HG03442 (cell line): Measurements from ENCODE around the gene ARHGEF17.
A peak's percentile ranks its signal among the peaks of the same experiment; 100 is the strongest.
"Not testable (repeated sequence)": the region's sequence is repeated elsewhere in the genome, so short reads cannot be mapped to it uniquely, and the experiment has no call there.

Source experiments
- ATAC-seq: cut with Tn5 transposase; IDR thresholded peaks from one replicate; pipeline ENCODE4 v1.9.1; 2021; ENCODE audit warnings: mild to moderate bottlenecking, moderate library complexity; ENCODE audit not compliant: unreplicated experiment

ARHGEF17 gene, protein sequence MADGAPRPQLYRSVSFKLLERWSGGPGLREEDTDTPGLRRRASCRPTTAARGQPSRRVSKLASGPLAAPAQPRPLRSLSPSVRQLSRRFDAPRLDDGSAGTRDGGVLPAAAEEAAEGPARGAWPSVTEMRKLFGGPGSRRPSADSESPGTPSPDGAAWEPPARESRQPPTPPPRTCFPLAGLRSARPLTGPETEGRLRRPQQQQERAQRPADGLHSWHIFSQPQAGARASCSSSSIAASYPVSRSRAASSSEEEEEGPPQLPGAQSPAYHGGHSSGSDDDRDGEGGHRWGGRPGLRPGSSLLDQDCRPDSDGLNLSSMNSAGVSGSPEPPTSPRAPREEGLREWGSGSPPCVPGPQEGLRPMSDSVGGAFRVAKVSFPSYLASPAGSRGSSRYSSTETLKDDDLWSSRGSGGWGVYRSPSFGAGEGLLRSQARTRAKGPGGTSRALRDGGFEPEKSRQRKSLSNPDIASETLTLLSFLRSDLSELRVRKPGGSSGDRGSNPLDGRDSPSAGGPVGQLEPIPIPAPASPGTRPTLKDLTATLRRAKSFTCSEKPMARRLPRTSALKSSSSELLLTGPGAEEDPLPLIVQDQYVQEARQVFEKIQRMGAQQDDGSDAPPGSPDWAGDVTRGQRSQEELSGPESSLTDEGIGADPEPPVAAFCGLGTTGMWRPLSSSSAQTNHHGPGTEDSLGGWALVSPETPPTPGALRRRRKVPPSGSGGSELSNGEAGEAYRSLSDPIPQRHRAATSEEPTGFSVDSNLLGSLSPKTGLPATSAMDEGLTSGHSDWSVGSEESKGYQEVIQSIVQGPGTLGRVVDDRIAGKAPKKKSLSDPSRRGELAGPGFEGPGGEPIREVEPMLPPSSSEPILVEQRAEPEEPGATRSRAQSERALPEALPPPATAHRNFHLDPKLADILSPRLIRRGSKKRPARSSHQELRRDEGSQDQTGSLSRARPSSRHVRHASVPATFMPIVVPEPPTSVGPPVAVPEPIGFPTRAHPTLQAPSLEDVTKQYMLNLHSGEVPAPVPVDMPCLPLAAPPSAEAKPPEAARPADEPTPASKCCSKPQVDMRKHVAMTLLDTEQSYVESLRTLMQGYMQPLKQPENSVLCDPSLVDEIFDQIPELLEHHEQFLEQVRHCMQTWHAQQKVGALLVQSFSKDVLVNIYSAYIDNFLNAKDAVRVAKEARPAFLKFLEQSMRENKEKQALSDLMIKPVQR (N-terminal part only)

DNA sequence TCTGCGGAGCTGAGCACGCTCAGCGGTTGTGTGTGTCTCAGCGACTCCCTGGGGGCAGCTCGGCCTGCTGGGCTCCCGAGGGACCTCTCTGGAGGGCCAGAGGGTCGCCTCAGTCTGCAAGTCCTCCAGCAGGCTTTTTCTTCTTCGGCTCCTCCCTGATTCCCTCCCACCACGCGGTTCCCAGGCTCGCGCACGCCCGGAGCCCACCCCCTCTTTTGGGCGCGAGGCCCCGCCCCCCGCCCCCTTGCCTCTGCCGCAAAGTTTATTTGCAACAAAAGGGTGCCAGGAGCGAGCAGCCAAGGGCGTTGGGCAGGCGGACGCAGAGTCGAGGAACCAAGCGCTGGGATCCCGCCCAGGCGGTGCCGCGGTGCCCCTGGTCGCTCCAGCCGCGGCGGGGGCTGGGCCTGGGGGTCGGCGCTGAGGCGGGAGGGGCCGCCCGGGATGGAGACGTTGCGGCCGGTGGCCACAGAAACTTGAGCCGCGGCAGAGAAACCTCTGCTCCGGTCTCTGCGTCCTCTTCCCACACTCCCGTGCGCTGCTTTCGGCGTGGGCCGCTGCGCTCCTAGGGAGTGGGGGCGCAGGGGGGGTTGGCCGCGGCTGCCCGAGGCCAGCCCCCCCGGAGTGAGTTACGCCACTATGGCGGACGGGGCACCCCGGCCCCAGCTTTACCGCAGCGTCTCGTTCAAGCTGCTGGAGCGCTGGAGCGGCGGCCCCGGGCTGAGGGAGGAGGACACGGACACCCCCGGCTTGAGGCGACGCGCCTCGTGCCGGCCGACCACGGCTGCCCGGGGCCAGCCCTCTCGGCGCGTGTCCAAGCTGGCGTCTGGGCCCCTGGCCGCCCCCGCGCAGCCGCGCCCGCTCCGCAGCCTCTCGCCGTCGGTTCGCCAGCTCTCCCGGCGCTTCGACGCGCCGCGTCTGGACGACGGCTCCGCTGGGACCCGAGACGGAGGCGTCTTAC is at the start of gene ARHGEF17:
ARHGEF17 (plus strand) TSS at position 274 of the 958 bp plus-strand sequence; CDS start at position 637, 363 bp downstream.
- peak; percentile 27 for ATAC-seq

DNA sequence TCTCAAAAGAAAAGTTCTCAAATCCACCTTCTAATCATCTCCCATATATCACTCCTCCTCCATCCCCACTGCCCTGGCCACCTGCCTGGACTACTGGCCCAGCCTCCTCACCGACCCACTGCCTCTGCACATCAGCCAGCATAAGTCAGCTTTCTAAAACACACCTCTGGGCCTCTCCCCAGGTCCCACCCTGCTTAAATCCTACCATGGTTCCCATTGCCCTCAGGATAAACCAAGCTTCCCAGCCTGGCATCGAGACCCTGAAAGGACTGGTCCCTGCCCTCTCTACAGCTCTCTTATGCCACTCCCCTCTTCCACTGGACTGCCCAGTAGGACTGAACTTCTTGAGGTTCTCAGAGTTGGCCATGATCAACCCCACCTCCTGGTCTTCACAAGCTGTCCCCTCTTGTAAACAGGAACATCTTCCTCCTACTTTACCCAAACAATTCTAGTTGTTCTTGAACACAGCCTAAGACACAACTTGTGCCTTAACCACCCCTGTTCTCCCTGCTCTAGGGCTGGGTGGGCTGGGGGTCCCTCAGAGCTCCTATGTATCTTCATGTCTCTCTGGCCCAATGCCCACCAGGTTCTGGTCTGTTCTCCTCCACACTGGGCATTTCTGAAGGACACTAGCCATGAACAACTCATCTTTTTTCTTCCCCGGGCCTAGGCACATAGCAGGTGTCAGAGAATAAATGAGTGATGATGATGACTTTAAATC is 48.5 kb upstream of the ARHGEF17 start:
- no peak for ATAC-seq

DNA sequence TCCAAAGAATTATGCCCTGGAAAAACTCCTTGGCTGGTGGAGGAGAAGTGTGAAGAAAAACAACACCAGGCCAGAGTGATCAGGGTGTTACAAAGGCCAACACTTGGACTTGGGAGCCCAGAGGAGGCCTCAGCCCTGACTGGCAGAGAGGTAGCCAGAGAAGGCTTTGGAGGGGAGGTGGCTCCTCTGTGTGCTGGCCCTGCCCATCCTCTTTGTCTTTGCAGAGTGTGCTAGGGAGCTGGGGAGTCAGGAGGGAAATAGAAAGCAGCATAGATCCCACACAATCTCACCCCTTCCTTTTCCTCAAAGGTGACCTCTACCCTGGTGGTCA is 48.0 kb upstream of the ARHGEF17 start:
- ATAC-seq, result no peak

DNA sequence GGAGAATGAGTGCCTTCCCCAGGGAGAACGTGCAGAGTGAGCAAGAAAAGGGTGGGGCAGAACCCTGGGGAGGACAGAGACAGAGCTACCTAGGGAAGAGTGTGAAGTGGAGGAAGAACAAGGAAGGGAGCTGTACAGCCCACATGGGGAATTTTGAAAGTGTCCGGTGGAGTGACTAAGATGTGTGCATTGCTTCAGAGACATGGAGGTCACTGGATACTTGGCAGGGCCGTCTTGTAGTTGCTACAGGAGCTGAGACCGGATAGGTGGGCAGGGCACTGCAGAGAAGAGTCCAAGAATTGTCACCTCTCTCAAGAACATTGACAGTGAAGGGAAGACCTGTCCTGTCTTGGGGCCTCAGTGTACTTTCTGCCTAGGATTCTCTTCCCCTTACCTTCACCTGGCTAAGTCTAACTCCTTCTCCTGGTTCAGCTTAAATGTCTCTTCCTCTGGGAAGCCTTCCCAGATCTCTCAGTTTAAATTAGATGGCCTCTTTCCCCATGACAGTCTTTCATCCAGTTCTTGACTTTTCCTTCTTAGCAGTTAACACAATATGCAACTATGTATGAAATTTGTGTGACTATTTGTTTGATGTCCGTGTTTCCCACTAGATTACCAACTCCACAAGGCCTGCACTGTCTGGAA is 45.1 kb upstream of the ARHGEF17 start:
- no peak for ATAC-seq

DNA sequence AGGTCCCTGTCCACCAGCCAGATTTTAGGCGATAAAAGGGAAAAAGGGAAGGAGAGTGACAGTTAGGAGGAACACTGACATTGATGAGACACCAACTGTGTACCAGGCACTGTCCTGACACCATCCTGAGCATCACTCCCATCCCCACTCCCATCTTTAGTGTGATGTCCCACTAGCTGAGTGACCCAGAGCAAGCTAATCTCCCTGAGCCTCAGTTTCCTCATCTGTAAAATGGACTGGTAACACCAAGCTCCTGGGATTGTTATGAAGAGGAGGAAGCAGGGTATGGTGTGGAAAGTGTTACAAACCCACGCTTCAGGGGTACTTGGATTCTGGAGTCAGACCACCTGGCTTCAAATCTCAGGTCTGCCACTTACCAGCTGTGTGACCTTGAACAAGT is 44.4 kb upstream of the ARHGEF17 start:
- ATAC-seq, result no peak

DNA sequence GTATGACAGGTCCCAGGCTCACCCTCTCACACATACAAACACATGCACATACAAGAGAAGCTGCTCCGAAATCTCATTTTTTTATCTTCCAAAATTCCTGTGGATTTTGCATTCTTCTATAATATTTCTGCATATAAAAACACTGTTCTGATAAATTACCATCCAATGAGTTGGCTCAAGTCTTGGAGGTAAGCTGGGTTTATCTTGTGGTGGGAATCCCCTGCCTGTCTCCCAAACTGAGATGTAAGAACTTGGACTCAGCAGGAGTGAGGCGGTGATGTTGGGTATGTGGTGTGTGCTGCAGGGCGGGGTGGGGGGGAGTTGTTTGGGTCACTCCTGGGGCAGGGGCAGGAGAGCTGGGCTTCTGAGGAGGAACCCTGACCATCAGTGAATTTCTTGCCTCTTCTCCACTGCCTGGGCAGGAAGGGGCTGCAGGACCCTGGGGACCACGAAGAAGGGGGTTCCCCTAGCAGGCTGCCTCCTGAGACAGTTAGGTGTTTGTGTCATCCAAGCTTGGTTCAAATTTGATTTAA is 42.7 kb upstream of the ARHGEF17 start:
- no peak for ATAC-seq

DNA sequence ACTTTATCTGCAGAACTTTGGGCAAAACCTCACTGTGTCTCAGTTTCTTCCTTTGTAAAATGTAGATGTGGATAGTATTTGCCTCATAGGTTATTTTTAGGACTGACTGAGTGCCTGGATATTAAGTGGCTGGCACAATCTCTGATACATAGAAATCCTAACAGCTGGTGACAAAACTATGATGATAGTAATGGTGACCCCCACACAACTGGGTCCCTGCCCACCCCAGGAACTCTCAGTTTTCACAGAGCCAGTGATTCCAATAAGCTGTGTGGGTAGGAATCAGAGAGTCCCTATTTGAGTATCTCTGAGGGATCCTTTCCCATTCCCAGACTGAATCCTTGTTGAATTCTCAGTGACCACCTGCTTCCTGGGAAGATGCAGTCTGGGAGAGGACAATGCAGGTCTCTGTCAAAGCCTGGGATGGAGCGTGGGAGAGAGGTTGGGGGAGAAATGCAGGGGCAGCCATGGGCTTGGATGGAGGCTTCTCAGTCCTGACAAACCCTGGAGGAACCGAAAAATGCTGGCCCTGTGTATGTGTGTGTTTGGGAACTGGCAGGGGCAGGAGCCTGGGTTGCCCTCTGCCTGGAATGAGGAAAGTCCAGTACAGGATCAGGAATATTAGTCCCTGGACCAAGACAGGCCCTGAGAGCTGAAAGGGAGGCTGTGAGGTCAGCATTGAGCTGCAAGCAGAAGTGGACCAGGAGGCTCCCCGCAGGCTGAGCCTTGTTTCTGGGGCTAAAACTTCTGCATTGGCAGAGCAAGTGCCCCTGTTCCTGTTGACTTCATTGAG is 42.0 kb upstream of the ARHGEF17 start:
- no peak for ATAC-seq

DNA sequence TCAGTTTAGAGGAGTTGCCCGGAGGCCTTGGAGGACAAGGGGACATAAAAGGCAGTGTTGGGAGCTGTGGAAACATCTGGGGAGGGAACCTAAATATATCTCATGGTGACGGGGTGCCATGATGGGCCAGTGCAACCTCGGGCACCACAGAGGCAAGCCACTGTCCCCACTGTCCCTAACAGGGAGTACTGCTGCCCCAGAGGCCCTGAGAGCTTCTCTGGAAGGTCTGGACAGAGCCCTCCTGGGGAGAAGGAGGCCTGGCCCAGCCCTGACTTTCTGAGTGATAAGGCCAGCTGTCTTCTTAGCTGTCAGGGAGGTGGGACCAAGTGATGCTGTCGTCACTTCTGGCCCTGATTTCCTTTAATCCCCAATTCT is 41.4 kb upstream of the ARHGEF17 start:
- no peak for ATAC-seq

DNA sequence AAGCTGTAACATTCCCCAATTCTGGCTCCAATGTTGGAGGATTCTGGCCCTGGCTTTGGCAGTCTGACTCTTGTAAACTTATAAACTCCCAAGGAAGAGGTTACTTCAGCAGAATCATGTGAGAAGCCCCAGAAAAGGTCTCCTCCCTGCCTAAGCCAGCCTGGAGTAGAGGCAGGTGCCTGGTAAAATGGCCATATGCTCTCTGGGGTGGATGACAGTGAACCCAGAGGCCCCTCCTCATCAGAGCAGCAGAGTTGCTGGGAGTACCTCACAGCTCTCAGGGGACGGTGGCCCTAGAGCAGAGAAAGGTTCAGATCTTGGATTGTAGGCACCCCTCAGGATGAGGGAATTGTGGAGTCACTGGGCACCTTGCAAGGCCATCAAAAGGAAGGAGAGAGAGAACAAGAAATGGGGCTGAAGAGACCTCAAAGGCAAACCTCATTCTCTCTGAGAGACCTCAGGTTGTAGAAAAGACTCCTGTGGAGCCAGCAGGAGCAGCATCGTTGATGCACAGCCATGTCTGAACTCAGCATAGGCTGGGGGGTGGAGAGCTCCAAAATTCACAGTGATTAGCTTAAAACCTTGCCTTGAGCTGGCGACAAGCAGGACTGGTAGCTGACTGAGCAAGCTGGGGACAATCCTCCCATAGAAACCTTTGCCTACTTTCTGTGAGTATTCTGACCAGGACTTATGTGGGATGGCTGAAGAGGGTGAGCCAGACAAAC is 40.8 kb upstream of the ARHGEF17 start:
- ATAC-seq, result no peak

DNA sequence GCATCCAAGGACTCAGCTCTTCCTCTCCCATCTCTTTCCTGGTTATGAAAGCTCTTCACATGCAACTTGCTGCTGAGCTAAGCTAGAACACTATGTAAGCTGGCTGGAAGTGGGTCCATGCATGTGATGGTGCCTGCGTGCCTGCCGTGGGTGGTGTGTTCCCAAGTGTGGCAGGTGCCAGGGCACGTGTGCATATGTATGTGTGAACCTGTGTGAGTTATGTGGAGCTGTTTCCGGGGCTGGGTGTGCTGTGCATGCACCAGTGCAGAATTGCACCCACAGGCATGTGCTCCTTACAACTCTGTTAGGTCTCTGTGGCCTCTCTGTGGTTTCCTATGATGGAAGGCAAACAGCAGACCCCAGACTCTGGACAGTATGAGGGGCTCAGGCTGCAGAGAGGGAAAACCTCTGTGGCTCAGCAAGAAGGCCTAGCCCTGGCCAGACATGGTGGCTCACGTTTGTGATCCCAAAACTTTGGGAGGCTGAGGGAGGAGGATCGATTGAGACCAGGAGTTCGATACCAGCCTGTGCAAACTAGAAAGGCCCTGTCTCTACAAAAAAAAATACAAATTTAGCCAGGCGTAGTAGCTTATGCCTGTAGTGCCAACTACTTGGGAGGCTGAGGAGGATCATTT is 40.1 kb upstream of the ARHGEF17 start:
- ATAC-seq, result no peak

DNA sequence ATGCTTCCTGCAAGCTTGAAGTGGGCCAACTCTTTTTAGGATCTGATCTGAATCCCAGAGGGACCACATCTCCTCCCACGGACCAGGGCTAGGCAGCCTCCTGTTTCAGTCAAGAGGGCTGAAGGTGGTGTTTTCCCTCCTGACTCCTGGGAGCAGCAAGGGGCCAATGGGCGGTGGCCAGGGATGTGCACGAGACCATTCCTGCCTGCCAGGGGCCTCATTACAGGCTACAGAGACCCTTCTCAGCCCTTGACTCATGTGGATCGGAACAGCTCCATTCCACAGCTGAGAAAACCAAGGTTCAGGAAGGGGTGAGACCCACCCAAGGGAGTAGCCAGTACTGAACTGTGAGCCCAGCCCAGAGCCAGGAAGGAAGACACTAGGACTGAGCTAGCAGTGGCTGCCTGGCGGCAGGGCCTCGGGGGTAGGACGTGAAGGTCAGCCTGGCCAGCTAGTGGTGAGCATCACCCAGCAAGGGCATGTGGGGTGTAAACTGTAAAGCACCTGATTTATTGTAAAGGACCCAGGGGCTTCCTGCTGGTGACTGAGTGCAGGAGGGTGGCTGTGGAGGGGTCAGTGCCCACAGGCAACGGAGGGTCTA is 39.3 kb upstream of the ARHGEF17 start:
- no peak for ATAC-seq

DNA sequence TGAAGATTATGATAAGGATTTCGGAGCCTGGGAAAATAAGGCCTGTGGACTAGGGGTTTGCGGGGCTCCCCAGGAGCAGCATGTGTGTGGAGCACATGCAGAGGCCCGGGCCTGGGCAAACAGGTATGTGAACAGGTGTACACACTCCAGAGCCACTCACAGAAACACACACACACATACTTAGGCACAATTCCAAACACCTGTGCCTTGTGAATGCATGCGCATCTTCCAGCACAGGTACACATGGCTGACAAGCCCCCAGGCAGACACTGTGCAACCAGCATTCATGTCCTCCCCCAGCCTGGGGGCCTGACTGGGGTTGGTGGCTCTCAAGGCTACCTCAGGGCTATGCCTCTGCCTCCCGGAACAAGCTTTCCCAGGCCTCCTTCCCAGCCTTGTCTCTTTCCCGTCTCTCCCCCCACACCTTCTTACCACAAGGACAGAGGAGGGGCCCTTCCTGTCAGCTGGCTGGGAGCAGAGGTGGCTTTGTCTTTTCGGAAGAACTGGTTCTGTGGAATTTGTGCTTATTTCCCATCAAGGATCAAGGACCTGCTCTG is 38.5 kb upstream of the ARHGEF17 start:
- no peak for ATAC-seq

DNA sequence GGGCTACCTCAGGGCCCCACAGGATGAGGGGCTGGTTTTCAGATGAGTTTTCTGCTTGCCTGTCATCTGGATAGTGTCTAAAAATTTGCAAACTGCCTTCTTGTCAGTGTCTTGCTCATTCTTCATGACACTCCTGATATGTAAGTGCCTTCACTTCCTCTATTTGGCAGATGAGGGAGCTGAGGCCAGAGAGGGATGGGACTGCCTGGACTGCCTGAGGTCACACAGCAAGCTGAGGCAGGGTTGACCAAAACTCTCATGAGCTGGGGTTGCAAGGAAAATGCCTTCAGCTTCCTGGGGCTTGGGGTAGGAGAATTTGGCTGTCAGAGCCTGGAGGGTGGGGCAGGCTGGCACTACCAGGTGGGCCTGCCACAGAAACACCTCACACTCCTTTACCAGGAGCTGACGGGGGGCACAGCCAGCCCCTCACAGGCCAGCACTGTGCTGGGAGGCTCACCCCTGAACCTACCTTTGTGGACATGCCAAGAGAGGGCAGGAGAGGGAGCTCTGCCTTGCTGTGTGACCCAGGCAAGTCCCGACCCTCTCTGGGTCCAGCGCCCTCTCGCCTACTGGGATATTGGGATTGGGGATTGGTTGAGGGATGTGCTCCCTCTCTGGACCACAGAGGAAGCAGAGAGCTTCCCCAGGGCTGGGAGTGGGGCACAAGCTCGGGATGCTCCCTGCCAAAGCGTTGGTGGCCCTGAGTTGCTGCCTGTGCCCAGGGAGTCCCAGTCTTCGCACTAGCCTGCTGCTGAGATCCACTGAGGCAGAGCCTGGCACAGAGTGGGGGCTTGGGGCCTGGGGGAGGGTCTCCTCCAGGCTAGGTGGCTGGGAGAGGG is 37.8 kb upstream of the ARHGEF17 start:
- no peak for ATAC-seq

DNA sequence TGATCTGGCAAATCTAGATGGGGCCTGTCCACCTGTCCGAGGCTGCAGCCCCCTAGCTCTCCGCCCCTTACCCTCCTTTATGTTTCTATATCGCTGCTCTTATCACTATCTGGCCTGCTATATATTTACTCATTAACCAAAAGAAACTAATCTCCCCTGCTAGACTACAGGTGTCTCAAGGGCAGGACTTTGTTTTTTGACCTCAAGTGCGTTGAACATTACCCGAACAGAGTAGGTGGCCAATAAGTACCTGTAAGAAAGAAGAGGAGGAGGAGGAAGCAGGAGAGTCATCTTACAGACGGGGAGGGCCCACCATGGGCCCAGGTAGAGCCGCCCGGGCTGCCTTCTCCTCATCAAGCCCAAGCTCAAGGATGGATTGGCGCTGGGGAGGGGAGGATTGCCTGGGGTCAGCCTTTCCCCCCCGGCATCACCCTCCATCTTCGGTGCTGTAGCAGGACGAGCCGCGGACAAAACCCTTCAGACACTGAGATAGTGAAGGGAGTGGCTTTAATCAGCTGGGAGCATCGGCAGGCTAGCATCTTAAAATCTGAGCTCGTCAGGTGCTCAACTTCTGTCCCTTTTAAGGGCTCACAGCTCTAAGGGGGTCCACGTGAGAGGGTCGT is 37.1 kb upstream of the ARHGEF17 start:
- ATAC-seq, result no peak

DNA sequence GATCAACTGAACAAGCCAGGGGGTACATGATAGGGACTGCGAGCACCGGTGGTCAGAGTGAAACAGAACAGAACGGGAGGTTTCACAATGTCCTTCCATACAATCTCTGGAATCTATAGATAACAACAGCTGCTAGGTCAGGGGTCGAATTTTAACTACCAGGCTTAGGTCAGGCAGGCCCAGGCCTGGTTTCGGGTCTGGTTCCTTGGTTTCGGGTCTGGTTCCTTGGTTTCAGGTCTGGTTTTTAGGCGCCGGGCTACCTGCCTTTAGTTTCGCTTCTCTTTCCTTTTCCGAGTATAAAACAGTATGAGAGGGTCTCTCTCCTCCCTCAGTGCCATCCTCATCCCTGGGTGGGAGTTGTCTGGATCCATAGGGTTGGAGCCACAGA is 36.6 kb upstream of the ARHGEF17 start:
- ATAC-seq, result not testable (repeated sequence)
